HCT116 (cell line): ENCODE results near the gene AQP7.

Experiments used
- CBX3 ChIP-seq: IDR thresholded peaks from 2 replicates; pipeline ENCODE4 v1.6.1; 2012; ENCODE audit warnings: low read depth
- CTCF ChIP-seq, 3 experiments: fragments of 200-600 bp in 1 of 3; sonication (generic) in 1 of 3; IDR thresholded peaks in 2 of 3; conservative IDR thresholded peaks in 1 of 3; 2 replicates each; pipeline ENCODE4 v1.5.1; 2012 to 2017; ENCODE audit warnings: low read depth in 2 of 3, low read length in 2 of 3, antibody characterized with exemption in 1 of 3, borderline replicate concordance in 1 of 3, control low read depth in 1 of 3, mild to moderate bottlenecking in 1 of 3, mixed read lengths in 1 of 3, mixed run types in 1 of 3, moderate library complexity in 1 of 3; ENCODE audit not compliant: insufficient read depth in 1 of 3
- EGR1 ChIP-seq: IDR thresholded peaks from 2 replicates; pipeline ENCODE4 v1.6.1; 2012; ENCODE audit warnings: low read depth
- FOSL1 ChIP-seq: IDR thresholded peaks from 2 replicates; pipeline ENCODE4 v1.6.1; 2012; ENCODE audit warnings: low read depth
- MAX ChIP-seq: IDR thresholded peaks from 2 replicates; pipeline ENCODE4 v1.6.1; 2012
- POLR2A ChIP-seq: IDR thresholded peaks from 2 replicates; pipeline ENCODE4 v1.7.0; 2011; ENCODE audit warnings: borderline replicate concordance; ENCODE audit not compliant: insufficient read depth, insufficient read length; ENCODE audit errors: extremely low read depth
- POLR2AphosphoS5 ChIP-seq: IDR thresholded peaks from 2 replicates; pipeline ENCODE4 v1.6.1; 2011; ENCODE audit warnings: mild to moderate bottlenecking, low read depth, low read length, moderate library complexity
- REST ChIP-seq: IDR thresholded peaks from 2 replicates; pipeline ENCODE4 v1.6.1; 2012; ENCODE audit warnings: low read depth
- ZBTB33 ChIP-seq: IDR thresholded peaks from 2 replicates; pipeline ENCODE4 v1.6.1; 2011; ENCODE audit warnings: mild to moderate bottlenecking, low read length, moderate library complexity; ENCODE audit not compliant: insufficient replicate concordance; ENCODE audit errors: extremely low read depth

GRCh38 chr9:33414268-33414667 lies 11.9 kb upstream of the AQP7 start:
- TF ChIP-seq MAX (no peak), CTCF (IDR thresholded peaks at IDR 0.05 in 2 of 3, conservative IDR thresholded peaks at IDR 0.05 in 1 of 3; ENCODE audit: borderline replicate concordance in 1 of 3, insufficient read depth in 1 of 3, low read depth in 2 of 3, low read length in 2 of 3) (no peak), FOSL1 (no peak), CBX3 (no peak), EGR1 (no peak), POLR2AphosphoS5 (no peak), REST (no peak), POLR2A (no peak), ZBTB33 (no peak)
